Right hindlimb (tissue), 1 donor: ENCODE results near the gene KMT2C.
"Not testable (repeated sequence)": the region's sequence is repeated elsewhere in the genome, so short reads cannot be mapped to it uniquely, and the experiment has no call there.

ENCODE experiments used
- DNase-seq: peaks from one replicate; pipeline ENCODE4 v3.0.0-alpha.2; 2018

KMT2C gene

GRCh38 chr7:152435384-152436110, at the start of gene KMT2C:
KMT2C (minus strand) TSS chr7:152436003; CDS start chr7:152435786, 217 bp downstream.
- DNase-seq: peak; percentile 72

GRCh38 chr7:152481082-152481481, 45.3 kb upstream of the KMT2C start:
- no peak for DNase-seq

DNA sequence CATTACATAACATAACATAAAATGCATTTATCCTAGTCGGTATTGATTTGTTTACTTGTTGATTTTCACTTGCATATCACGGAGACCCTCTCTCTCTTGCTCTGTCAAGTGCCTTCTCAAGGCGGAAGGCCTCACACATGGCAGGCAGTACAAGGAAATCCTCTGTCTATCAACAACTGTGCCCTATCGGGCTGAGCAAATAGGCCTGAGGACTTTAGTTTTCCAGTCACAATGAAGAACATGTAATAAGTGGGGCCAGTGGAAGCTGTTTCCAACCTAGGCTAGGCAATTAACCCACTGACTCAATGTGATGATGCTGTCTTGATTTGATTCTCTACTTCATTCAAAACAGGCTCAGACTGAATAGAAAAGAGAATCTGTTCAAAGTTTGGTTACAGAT, 44.9 kb upstream of the KMT2C start:
- no peak for DNase-seq

DNA sequence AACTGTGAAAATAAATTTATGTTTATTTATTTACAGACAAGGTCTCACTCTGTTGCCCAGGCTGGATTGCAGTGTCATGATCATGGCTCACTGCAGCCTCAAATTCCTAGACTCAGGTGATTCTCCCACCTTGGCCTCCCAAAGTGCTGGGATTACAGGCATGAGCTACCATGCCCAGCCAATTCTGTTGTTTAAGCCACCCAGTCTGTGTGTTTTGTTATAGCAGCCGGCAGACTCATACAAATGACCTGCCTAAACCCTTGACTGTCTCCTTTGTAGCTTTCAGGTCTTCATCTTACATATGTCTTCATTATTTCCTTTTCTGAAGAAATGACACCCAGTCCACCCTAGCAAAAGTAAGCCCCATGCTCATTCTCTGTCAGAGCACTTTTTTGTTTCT, 43.8 kb upstream of the KMT2C start:
- DNase-seq: no peak

DNA sequence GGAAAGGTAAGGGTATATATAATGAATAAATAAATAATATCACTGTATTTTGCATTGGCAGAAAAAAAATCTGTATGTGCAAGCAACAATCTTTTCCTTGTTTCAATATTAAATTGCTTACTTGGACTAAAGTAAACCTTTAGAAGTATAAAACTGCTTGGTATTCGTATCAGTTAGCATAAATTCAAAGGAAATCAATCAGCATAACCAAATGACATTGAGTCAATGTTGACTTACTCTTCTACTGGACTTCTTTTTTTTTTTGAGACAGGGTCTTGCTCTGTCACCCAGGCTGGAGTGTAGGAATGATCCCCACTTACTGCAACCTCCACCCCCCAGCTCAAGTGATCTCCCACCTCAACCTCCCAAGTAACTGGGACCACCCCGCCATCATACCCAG, 42.3 kb upstream of the KMT2C start:
- no peak for DNase-seq

DNA sequence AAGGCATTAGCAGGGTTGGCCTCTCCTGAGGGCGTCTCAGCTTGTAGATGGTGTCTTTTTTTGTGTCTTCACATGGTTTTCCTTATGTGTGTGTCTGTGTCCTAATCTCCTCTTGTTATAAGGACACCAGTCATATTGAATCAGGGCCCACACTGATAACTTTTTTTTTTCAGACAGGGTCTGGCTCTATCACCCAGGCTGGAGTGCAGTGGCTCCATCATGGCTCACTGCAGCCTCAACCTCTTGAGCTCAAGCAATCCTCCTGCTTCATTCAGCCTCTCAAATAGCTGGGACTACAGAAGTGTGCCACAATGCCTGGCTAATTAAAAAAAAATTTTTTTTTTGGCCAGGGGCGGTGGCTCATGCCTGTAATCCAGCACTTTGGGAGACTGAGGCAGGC, 41.3 kb upstream of the KMT2C start:
- DNase-seq: no peak

DNA sequence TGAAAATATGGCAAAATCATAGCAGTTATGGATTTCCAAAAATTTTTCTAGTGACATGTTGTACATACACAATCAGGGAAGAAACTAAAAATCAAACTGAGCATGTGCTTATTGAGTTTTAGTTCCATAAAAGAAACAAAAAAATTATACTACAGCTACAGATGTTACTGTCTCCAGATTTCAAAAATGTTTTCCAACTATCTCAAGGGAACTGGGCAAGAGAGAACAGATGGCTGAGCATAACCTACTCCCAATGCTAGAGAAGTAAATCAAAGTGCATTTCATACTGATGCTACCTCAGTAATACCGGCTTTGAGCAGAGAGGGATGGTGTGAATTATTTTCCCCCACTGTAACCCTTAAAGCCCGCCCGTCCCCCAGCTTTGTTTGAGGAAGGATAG, 40.7 kb upstream of the KMT2C start:
- DNase-seq: no peak

- not testable (repeated sequence) for DNase-seq
These were observed 35.3 kb upstream of the KMT2C start for GRCh38 chr7:152471023-152471620.

DNA sequence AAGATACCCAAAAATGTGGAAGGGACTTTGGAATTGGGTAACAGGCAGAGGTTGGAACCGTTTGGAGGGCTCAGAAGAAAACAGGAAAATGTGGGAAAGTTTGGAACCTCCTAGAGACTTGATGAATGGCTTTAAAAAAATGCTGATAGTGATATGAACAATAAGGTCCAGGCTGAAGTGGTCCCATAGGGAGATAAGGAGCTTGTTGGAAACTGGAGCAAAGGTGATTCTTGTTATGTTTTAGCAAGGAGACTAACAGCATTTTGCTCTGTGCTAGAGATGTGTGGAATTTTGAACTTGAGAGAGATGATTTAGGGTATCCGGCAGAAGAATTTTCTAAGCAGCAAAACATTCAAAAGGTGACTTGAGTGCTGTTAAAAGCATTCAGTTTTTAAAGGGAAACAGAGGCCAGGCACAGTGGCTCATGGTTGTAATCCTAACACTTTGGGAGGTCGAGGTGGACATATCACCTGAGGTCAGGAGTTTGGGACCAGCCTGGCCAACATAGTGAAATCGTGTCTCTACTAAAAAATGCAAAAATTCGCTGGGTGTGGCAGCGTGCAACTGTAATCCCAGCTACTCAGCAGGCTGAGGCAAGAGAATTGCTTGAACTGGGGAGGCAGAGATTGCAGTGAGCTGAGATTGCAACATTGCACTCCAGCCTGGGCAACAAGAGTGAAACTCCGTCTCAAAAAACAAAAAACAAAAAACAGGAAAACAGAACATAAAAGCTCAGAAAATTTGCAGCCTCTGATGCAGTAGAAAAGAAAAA, 34.6 kb upstream of the KMT2C start:
- DNase-seq: not testable (repeated sequence)

GRCh38 chr7:152469576-152469975, 33.8 kb upstream of the KMT2C start:
- not testable (repeated sequence) for DNase-seq

DNA sequence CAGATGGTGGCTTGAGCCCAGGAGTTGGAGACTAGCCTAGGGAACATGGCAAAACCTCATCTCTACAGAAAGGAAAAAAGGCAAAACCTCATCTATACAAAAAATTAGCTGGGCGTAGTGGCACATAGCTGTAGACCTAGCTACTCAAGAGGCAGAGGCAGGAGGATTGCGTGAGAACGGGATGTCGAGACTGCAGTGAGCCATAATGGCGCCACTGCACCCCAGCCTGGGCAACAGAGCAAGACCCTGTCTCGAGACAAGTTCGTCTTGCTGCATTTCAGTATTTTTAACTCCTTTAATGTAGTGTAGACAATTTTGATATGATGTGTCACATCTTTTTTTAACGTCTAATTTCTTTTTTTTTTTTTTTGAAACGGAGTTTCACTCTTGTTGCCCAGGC, 31.4 kb upstream of the KMT2C start:
- no peak for DNase-seq

GRCh38 chr7:152465119-152465387, 29.2 kb upstream of the KMT2C start:
- no peak for DNase-seq

GRCh38 chr7:152464312-152465118, 28.7 kb upstream of the KMT2C start:
- DNase-seq: peak; percentile 88

- DNase-seq: peak; percentile 100
These were observed 28.0 kb upstream of the KMT2C start for GRCh38 chr7:152463709-152464311.

DNA sequence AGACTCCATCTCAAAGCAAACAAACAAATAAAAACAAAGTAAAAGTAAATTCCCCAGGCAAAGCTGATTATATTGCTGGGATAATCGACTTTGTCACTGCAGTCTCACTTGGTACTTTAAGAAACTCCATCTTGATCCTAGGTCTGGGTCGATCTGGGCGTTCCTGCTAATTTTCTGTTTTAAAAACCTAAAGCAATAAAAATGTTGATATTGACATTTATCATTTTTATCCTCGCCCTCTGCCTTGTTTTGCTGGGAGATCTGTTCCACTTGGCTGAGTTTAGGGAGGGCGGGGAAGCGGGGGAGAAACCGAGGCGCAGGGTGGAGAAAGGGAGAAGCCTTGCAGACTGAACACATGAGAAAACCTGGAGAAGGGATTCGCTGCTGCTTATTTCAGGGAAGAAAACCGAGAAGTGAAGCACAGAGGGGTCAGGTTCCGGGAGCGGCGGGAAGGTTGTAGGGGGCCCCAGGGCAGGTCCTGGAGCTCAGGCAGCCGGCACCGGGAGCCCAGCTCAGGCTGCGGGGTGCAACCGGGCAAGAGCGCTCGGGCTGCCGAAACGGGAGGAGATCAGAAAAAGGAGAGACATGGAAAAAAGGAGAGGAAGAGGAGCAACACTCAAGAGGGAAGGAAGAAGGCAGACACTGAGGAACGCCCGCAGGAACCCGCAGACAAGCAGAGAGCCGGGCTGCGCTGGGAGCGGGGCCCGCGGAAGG, 27.3 kb upstream of the KMT2C start:
- no peak for DNase-seq

DNA sequence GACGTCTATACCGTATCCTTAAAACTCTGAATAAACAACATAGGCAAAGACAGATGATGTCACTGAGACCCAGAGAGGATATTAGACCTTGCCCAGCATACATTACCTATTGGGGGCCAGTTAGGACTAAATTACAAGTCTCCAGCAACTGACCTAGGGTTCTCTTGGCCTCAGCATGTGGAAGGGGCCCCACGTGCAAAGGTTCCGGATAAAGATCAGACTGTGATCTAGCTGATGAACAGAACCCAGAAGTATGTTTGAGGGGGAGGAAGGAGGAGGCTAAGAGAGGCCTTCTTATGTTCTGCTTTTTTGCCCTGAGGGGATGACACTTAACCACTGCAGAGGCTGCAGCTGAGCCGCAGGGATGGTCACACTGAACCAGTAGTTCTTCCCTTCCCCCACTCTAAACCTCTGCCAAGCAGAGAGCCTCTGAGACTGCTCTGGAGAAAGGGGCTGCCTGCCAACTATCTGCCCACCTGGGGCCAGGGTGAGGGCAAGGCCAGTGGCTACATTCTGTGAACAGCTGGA, 24.0 kb upstream of the KMT2C start:
- peak; percentile 34 for DNase-seq

DNA sequence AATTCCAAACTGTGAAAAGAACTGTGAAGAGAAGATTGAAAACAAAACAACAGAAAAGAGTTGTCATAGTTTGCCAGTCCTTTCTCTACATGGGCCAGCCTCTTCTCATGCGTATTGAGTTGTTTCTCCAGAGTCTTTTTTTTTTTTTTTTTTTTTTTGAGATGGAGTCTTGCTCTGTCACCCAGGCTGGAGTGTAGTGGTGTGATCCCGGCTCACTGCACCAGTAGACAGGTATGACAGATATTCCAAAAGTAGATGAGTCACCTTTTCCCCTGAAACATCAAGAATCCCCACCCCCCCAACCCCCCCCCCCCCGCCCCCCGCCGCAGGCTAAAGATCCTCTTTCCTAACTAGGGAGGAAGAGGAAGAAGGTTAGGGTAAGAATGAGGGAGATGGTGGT, 15.6 kb upstream of the KMT2C start:
- DNase-seq: no peak

DNA sequence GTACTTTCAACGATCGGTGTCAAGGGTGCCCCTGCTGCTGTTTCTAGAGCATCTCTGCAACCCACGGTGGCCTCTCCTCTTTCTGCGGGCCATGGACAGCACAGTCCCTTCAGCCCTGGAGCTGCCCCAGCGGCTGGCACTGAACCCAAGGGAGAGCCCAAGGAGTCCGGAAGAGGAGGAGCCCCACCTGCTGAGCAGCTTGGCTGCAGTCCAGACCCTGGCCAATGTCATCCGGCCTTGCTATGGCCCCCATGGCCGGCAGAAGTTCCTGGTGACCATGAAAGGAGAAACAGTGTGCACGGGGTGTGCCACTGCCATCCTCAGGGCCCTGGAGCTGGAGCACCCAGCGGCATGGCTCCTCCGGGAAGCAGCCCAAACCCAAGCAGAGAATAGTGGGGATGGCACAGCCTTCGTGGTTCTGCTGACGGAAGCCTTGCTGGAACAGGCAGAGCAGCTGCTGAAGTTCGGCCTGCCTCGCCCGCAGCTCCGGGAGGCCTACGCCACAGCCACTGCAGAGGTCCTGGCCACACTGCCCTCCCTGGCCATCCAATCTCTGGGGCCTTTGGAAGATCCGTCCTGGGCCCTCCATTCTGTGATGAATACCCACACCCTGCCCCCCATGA, 9.7 kb upstream of the KMT2C start:
- not testable (repeated sequence) for DNase-seq

DNA sequence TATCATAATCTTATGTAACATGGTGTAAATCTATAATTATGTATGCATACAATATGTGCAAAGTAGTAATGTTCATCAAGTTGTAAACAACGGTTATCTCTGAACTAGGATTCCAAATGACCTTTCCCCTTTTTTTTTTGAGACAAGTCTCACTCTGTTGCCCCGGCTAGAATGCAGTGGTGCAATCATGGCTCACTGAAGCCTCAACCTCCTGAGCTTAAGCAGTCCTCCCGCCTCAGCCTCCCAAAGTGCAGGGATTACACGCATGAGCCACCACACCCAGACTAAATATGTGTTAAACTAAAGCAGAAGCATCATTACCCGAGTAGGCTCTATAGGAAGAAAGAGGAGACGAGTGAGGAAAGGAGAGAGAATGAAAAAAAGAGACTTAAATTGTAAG, 7.8 kb upstream of the KMT2C start:
- DNase-seq: no peak

- no peak for DNase-seq
These were observed 6.6 kb upstream of the KMT2C start for GRCh38 chr7:152442330-152442835.

GRCh38 chr7:152441810-152442209, 6.0 kb upstream of the KMT2C start:
- DNase-seq: not testable (repeated sequence)
